Effector memory CD4-positive, alpha-beta T cell (primary cell): ENCODE data around the gene AICDA.

Source experiments
- DNase-seq, 3 donors: peaks; one replicate each; pipeline ENCODE4 v3.0.0-alpha.2; 2020
- H3K27ac ChIP-seq: 2 replicates; pipeline ENCODE4 v1.7.0; 2013; ENCODE audit warnings: mild to moderate bottlenecking, low read length, moderate library complexity; ENCODE audit not compliant: insufficient read depth, poor library complexity, severe bottlenecking
- H3K27me3 ChIP-seq: replicated peaks from 2 replicates; pipeline ENCODE4 v1.7.0; 2013; ENCODE audit warnings: mild to moderate bottlenecking, low read length; ENCODE audit not compliant: insufficient read depth, control insufficient read depth, poor library complexity, severe bottlenecking
- H3K36me3 ChIP-seq: 2 replicates; pipeline ENCODE4 v1.7.0; 2013; ENCODE audit warnings: mild to moderate bottlenecking, low read length, moderate library complexity; ENCODE audit not compliant: control insufficient read depth, insufficient read depth
- H3K4me1 ChIP-seq: 2 replicates; pipeline ENCODE4 v1.7.0; 2013; ENCODE audit warnings: low read length, mild to moderate bottlenecking; ENCODE audit not compliant: control insufficient read depth, insufficient read depth, poor library complexity, severe bottlenecking
- H3K4me3 ChIP-seq: 2 replicates; pipeline ENCODE4 v1.7.0; 2013; ENCODE audit warnings: low read length, low read depth, mild to moderate bottlenecking; ENCODE audit not compliant: insufficient read depth, poor library complexity, severe bottlenecking
- H3K9me3 ChIP-seq: 2 replicates; pipeline ENCODE4 v1.7.0; 2013; ENCODE audit warnings: mild to moderate bottlenecking, low read length, moderate library complexity; ENCODE audit not compliant: control insufficient read depth

AICDA gene

DNA sequence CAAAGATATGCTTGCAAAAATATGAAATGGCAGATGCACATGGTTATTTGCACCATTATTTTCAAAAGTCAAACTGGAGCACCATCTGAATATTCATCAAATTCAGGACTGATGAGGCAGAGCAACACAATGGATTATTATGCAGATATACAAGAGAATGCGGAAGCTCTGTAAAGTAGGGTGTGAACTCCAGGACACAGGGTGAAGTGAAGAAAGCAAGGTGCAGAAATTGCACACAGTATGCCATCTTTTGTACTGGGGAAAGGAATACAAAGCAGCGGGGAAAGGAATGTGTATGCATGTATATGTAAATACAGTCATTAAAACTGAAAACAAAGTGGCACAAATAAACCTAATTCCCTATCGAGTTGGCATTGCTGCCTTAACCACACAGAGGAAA lies 49.3 kb downstream of the AICDA start:
- DNase-seq, result no peak
- Histone ChIP-seq H3K4me1 (no peaks in the 10 kb centered on the region), H3K4me3 (no peak overlapping the region), H3K9me3 (peaks cover 4% of the 10 kb centered on the region), H3K36me3 (no peaks in the 10 kb centered on the region), H3K27ac (no peak overlapping the region), H3K27me3 (no peaks in the 10 kb centered on the region)

DNA sequence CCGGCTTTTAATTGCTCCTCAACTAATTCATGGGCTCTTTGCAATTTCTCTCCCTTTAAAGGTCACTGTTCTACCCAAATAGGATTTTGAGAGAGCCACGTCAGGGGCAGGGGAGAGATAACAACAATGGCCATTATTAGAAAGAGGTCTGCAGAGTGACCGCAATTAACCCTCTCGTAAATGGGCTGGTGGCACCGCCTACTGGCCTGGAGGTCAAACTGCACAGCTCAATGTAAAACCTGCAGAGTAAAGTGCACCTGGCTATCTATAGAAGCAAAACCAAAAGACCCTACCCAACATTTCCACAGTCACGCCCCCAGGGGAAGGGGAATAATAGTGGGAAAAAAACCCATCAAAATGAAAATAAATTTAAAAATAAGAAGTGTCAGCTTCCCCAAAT lies 50.3 kb downstream of the AICDA start:
- Histone ChIP-seq H3K27me3 (no peaks in the 10 kb centered on the region), H3K4me3 (no peak overlapping the region), H3K4me1 (no peaks in the 10 kb centered on the region), H3K36me3 (no peaks in the 10 kb centered on the region), H3K9me3 (peaks cover 4% of the 10 kb centered on the region), H3K27ac (no peak overlapping the region)
- DNase-seq, result no peak

DNA sequence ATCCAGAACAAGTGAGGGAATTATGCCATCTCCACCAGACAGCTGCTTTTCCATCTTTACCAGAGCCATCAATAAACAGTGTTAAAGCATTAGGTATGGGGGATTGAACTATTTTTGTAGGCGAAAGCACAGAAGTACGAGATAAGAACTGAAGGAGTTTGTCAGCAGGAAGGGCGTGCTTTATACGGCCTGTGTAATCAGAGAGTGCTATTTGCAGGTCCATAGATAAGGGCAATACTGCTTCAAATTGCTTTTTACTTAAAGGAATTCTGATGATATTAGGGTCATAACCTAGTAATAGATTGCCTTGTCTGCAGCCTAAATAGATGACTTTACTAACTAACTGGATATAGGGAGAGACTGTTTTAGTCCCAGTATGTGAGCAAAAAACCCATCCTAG lies 51.6 kb downstream of the AICDA start:
- H3K36me3 ChIP-seq, result no peaks in the 10 kb centered on the region
- H3K4me1 ChIP-seq, result no peaks in the 10 kb centered on the region
- peaks cover 4% of the 10 kb centered on the region for H3K9me3 ChIP-seq
- no peak for DNase-seq
- H3K27me3 ChIP-seq, result no peaks in the 10 kb centered on the region
- no peak overlapping the region for H3K27ac ChIP-seq
- H3K4me3 ChIP-seq, result no peak overlapping the region

DNA sequence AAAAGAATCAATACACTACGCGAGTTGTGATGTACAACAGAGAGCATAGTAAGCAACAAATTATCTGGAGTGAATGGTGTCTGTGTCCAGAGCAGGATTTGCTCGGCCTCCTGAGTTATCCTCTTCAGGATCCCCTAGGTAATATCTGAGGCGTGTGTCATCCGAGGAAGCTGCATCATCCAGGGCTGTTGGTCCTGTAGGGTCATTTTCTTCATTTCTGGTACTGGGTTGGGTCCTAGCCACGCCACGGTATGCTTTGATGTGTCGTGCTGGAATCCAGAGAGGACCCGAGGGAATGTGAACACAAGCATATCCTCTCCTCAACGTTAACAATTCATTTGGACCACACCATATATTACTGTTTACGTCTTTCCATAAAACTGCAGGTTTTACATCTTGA lies 53.0 kb downstream of the AICDA start:
- Histone ChIP-seq H3K36me3 (no peaks in the 10 kb centered on the region), H3K4me1 (no peaks in the 10 kb centered on the region)
- DNase-seq, result no peak

DNA sequence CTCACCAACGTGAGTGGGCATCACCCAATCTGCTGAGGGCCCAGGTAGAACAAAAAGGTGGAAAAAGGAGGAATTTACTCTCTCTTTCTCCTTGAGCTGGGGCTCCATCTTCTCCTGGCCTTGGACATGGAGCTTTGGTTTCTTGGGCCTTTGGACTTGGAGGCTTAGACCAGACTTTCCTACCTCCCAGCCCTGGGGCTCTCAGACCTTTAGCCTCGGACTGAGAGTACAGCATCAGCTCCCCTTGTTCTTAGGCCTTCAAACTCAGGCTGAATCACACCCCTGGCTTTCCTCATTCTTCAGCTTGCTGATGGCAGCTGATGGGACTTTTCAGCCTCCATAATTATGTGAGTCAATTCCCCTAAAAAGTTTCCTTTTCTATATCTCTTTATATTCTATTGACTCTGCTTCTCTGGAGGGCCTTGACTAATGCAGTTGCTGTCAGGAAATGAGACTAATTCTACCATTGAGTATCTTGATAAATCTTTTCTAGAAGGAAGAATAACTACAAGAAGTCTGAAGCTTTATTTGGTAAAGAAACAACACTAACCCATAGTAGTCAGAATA lies 56.0 kb downstream of the AICDA start:
- Histone ChIP-seq H3K4me3 (no peak overlapping the region), H3K27ac (no peak overlapping the region), H3K9me3 (no peaks in the 10 kb centered on the region), H3K27me3 (no peaks in the 10 kb centered on the region), H3K36me3 (no peaks in the 10 kb centered on the region), H3K4me1 (no peaks in the 10 kb centered on the region)
- DNase-seq, result no peak

More for the DNA sequence above, 53.0 kb downstream of the AICDA start:
- H3K4me3 ChIP-seq, result no peak overlapping the region
- H3K27ac ChIP-seq, result no peak overlapping the region
- no peaks in the 10 kb centered on the region for H3K27me3 ChIP-seq
- H3K9me3 ChIP-seq, result peaks cover 4% of the 10 kb centered on the region

DNA sequence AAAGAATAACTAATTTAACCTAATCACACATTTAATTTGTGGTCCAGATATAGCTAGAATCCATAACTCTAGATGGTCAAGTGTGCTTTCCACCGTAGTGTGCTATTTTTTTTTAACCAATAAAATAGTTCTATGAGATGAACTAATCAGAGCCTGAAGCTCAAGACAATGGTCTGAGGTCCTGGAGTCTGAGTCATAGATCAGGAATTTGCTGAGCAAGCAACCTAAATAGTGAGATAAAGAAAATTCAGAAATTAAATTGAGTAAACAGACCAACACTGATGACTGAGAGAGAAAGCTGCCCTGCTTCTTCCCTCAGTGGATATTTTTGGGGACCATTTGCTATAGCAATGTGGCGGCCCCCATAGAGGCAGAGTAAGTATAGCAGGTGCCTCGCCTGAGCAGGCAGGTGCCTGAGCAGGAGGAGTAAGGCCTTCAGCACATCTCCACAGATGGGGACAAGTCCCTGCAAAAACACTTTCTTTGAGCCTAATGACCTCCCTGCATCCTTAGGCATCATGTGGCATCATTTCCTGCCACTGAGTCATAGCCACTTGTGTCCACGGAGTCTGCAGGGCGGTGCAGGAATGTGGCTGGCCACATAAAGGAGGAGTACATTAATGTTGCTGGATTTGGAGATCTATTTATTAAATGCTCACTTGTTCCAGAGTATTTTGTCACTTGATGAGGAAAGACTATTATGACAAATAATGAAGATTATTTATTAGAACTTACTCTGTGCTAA lies 58.0 kb downstream of the AICDA start:
- Histone ChIP-seq H3K27ac (no peak overlapping the region), H3K9me3 (no peaks in the 10 kb centered on the region)
- DNase-seq, result no peak

DNA sequence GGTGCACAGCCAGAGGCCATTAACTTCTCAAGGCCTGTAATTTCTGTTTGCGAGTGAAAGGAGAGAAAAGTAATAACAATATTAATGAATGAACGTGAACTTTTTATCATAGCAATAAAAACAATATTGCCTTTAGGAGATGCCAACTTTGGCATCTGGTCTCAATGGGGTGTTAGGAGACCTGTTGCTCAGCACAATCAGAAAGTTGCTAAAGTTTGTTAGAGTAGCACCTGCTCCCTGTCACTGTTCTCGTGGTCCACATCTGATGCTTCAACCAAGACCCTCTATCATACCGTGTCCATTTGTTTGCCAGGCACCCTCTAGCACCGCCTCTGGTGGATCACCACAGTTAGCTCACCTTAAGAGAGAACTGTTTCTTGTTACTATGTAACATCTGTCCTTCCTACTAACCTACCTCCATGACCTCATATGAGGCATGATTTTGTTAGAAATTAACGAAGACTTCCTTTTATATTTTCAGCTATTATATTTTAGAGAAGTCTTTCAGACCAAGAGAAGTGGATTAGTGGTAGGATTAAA lies 59.5 kb downstream of the AICDA start:
- no peak for DNase-seq
- no peaks in the 10 kb centered on the region for H3K36me3 ChIP-seq
- no peaks in the 10 kb centered on the region for H3K27me3 ChIP-seq
- no peaks in the 10 kb centered on the region for H3K4me1 ChIP-seq
- H3K9me3 ChIP-seq, result no peaks in the 10 kb centered on the region
- no peak overlapping the region for H3K4me3 ChIP-seq
- no peak overlapping the region for H3K27ac ChIP-seq

More for the DNA sequence above, 58.0 kb downstream of the AICDA start:
- Histone ChIP-seq H3K27me3 (no peaks in the 10 kb centered on the region), H3K36me3 (no peaks in the 10 kb centered on the region), H3K4me1 (no peaks in the 10 kb centered on the region), H3K4me3 (no peak overlapping the region)
